H9 (cell line): Measurements from ENCODE around the gene ATG4B. TPM values are rescaled to one million over a fixed set of nuclear protein-coding genes. Genes with fewer than 3 reads are reported as not detected.

Experiments
- DNase-seq: peaks from one replicate; pipeline ENCODE4 v3.0.0-alpha.2; 2017
- H2AFZ ChIP-seq: one replicate; pipeline ENCODE4 v1.6.1; 2013; ENCODE audit warnings: mild to moderate bottlenecking, low read length, control low read depth, moderate library complexity
- H2AK5ac ChIP-seq: 2 replicates; pipeline ENCODE4 v1.6.1; 2013; ENCODE audit warnings: low read length, control low read depth, mixed read lengths; ENCODE audit not compliant: insufficient read length
- H2BK120ac ChIP-seq: one replicate; pipeline ENCODE4 v1.6.1; 2013; ENCODE audit warnings: low read depth, mild to moderate bottlenecking, low read length, control low read depth, inconsistent platforms; ENCODE audit not compliant: poor library complexity, severe bottlenecking
- H2BK12ac ChIP-seq: 2 replicates; pipeline ENCODE4 v1.6.1; 2013; ENCODE audit warnings: low read length, control low read depth, mixed read lengths, low read depth; ENCODE audit not compliant: insufficient read length
- H2BK15ac ChIP-seq: 2 replicates; pipeline ENCODE4 v1.6.1; 2013; ENCODE audit warnings: low read depth, low read length, control low read depth
- H2BK20ac ChIP-seq: one replicate; pipeline ENCODE4 v1.6.1; 2013; ENCODE audit warnings: low read depth, mild to moderate bottlenecking, low read length, control low read depth, inconsistent platforms; ENCODE audit not compliant: poor library complexity, severe bottlenecking
- H2BK5ac ChIP-seq: 2 replicates; pipeline ENCODE4 v1.6.1; 2013; ENCODE audit warnings: low read length, control low read depth, mixed read lengths; ENCODE audit not compliant: insufficient read length
- H3K14ac ChIP-seq: 2 replicates; pipeline ENCODE4 v1.6.1; 2013; ENCODE audit warnings: low read length, control low read depth; ENCODE audit not compliant: insufficient read depth
- H3K18ac ChIP-seq: 2 replicates; pipeline ENCODE4 v1.6.1; 2013; ENCODE audit warnings: low read depth, mild to moderate bottlenecking, mixed read lengths, low read length, control low read depth; ENCODE audit not compliant: insufficient read length
- H3K23ac ChIP-seq: 2 replicates; pipeline ENCODE4 v1.6.1; 2013; ENCODE audit warnings: low read length, control low read depth, mixed read lengths, low read depth; ENCODE audit not compliant: insufficient read length
- H3K23me2 ChIP-seq: 2 replicates; pipeline ENCODE4 v1.6.1; 2013; ENCODE audit warnings: low read depth, mild to moderate bottlenecking, mixed read lengths, low read length, control low read depth; ENCODE audit not compliant: insufficient read length, poor library complexity, severe bottlenecking
- H3K27ac ChIP-seq: 2 replicates; pipeline ENCODE4 v1.5.1; 2013; ENCODE audit warnings: low read length, control low read depth, mixed read lengths, low read depth; ENCODE audit not compliant: insufficient read length
- H3K27me3 ChIP-seq: 2 replicates; pipeline ENCODE4 v1.6.1; 2013; ENCODE audit warnings: low read length, control low read depth, inconsistent platforms; ENCODE audit not compliant: insufficient read depth
- H3K4ac ChIP-seq: 2 replicates; pipeline ENCODE4 v1.6.1; 2013; ENCODE audit warnings: low read depth, mild to moderate bottlenecking, control low read depth, inconsistent platforms, low read length, moderate library complexity
- H3K4me1 ChIP-seq: 2 replicates; pipeline ENCODE4 v1.6.1; 2013; ENCODE audit warnings: low read length, control low read depth, inconsistent platforms; ENCODE audit not compliant: insufficient read depth
- H3K4me2 ChIP-seq: 2 replicates; pipeline ENCODE4 v1.6.1; 2013; ENCODE audit warnings: low read length, control low read depth, mixed read lengths; ENCODE audit not compliant: insufficient read length, insufficient read depth
- H3K56ac ChIP-seq: 2 replicates; pipeline ENCODE4 v1.6.1; 2013; ENCODE audit warnings: low read depth, mild to moderate bottlenecking, mixed read lengths, low read length, control low read depth; ENCODE audit not compliant: insufficient read length
- H3K79me1 ChIP-seq: 2 replicates; pipeline ENCODE4 v1.6.1; 2013; ENCODE audit warnings: low read depth, mild to moderate bottlenecking, moderate library complexity, low read length, control low read depth, inconsistent platforms; ENCODE audit not compliant: insufficient read depth, poor library complexity, severe bottlenecking
- H3K79me2 ChIP-seq: 2 replicates; pipeline ENCODE4 v1.6.1; 2013; ENCODE audit warnings: low read length, control low read depth, inconsistent platforms; ENCODE audit not compliant: insufficient read depth
- H3K9ac ChIP-seq: 2 replicates; pipeline ENCODE4 v1.6.1; 2013; ENCODE audit warnings: low read length, control low read depth, mixed read lengths; ENCODE audit not compliant: insufficient read length; ENCODE audit errors: extremely low read depth
- H3K9me3 ChIP-seq: one replicate; pipeline ENCODE4 v1.6.1; 2013; ENCODE audit warnings: low read depth, low read length, inconsistent platforms; ENCODE audit not compliant: control insufficient read depth
- H3T11ph ChIP-seq: one replicate; pipeline ENCODE4 v1.6.1; 2013; ENCODE audit warnings: mild to moderate bottlenecking, low read length, control low read depth, inconsistent platforms
- H4K20me1 ChIP-seq: one replicate; pipeline ENCODE4 v1.6.1; 2013; ENCODE audit not compliant: control insufficient read depth, insufficient read length, insufficient read depth
- H4K5ac ChIP-seq: 2 replicates; pipeline ENCODE4 v1.6.1; 2013; ENCODE audit warnings: low read depth, mild to moderate bottlenecking, mixed read lengths, low read length, control low read depth; ENCODE audit not compliant: insufficient read length
- H4K8ac ChIP-seq: replicated peaks from 2 replicates; pipeline ENCODE4 v1.6.1; 2013; ENCODE audit warnings: low read length, control low read depth, mixed read lengths, low read depth; ENCODE audit not compliant: insufficient read length
- H4K91ac ChIP-seq: 2 replicates; pipeline ENCODE4 v1.6.1; 2013; ENCODE audit warnings: low read depth, mild to moderate bottlenecking, moderate library complexity, mixed read lengths, low read length, control low read depth; ENCODE audit not compliant: insufficient read length
- H3K27ac Mint-ChIP-seq, 3 experiments: 2 replicates in 2 of 3; 3 replicates in 1 of 3; pipeline ENCODE4 v1.8.0; 2020 to 2021; ENCODE audit warnings: mixed read lengths in 3 of 3, mild to moderate bottlenecking in 1 of 3, moderate library complexity in 1 of 3
- H3K27me3 Mint-ChIP-seq: 2 replicates; pipeline ENCODE4 v1.8.0; 2021; ENCODE audit warnings: low read depth, mild to moderate bottlenecking, moderate library complexity, mixed read lengths
- H3K36me3 Mint-ChIP-seq, 3 experiments: 2 replicates in 2 of 3; 3 replicates in 1 of 3; pipeline ENCODE4 v1.8.0; 2020 to 2021; ENCODE audit warnings: low read depth in 3 of 3, mixed read lengths in 3 of 3; ENCODE audit not compliant: insufficient read depth in 1 of 3
- H3K4me1 Mint-ChIP-seq, 2 experiments: 2 replicates each; pipeline ENCODE4 v1.8.0; 2020; ENCODE audit warnings: mixed read lengths in 2 of 2
- H3K4me3 Mint-ChIP-seq, 2 experiments: 2 replicates in 1 of 2; 3 replicates in 1 of 2; pipeline ENCODE4 v1.8.0; 2020 to 2021; ENCODE audit warnings: mild to moderate bottlenecking in 2 of 2, mixed read lengths in 2 of 2, moderate library complexity in 1 of 2
- H3K9me3 Mint-ChIP-seq, 2 experiments: 2 replicates in 1 of 2; 3 replicates in 1 of 2; pipeline ENCODE4 v1.8.0; 2020; ENCODE audit warnings: mild to moderate bottlenecking in 2 of 2, mixed read lengths in 2 of 2, moderate library complexity in 1 of 2
- WGBS: extraction: QIAGEN DNeasy Blood & Tissue Kit; methylation state at CpG from one replicate; pipeline ENCODE4 v1.1.7; 2013; ENCODE audit warnings: missing lambda C conversion rate, low lambda C conversion rate, mixed read lengths; ENCODE audit not compliant: insufficient read length; ENCODE audit errors: extremely low coverage; 5-methylcytosine and 5-hydroxymethylcytosine counted together
- total RNA-seq: library from RNA; stranded (reverse); gene quantifications from 2 replicates; pipeline ENCODE4 v1.2.1, GENCODE V29; 2021
- TF ChIP-seq, protein P1 (sequence below): fragments of 200-600 bp; sonication (generic); conservative IDR thresholded peaks from 3 replicates; pipeline ENCODE4 v1.8.0; 2021; ENCODE audit warnings: antibody characterized with exemption, mild to moderate bottlenecking

Gene ATG4B
- total RNA-seq, 1 experiment from 2014 or later = 105 TPM

DNA sequence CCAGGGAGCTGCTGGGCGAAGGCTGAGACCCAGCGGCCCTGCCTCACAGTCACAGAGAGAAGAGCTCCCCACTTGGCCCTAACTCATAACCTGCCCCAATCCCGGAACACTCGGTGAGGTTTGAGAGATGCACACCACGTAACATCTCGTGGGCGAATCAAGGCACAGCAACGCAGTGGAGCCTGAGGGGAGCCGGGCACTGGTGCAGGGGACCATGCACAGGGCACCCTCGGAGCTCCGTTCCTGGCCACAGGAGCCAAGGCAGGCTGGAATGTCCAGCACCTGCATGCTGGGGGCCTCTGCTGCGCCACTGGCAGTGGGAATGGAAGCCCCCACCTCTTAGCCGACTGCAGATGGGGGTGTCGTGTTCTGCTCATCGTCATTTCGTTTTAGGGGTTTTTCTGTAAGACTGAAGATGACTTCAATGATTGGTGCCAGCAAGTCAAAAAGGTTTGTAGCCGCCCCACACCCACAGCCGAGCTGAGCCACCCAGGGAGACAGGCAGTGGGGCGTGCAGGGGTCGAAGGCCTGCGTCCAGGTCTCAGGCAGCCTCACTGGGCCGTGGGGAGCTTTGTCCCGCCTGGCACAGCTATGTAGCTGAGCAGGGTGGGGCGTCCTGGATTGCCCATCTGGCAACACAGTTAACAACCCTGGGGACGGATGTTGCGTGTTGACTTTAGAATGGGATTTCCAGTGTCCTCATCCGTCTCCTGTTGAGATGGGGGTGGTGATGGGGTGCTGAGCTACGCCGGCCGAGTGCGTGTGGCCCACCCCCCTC is 33.0 kb downstream of the ATG4B start:
- Mint-ChIP-seq H3K4me1 (peaks cover 0 to 2% of the 10 kb centered on the region in 2 experiments; a peak in 2 of 4 replicates), H3K27me3 (no peaks in the 10 kb centered on the region), H3K9me3 (no peaks in the 10 kb centered on the region), H3K27ac (no peak overlapping the region; a peak in 3 of 7 replicates), H3K36me3 (peaks cover 10 to 75% (median 61%) of the 10 kb centered on the region in 3 experiments; a peak in 6 of 7 replicates), H3K4me3 (no peak overlapping the region)
- Histone ChIP-seq H4K91ac (no peak overlapping the region), H3K4ac (no peak overlapping the region), H3K79me1 (no peaks in the 10 kb centered on the region), H2BK120ac (no peak overlapping the region), H3K4me2 (no peak overlapping the region), H4K20me1 (no peaks in the 10 kb centered on the region), H4K5ac (no peak overlapping the region), H2AFZ (no peak overlapping the region), H2AK5ac (no peak overlapping the region), H2BK5ac (no peak overlapping the region), H3K9ac (no peak overlapping the region), H3K18ac (no peak overlapping the region), H2BK12ac (no peak overlapping the region), H3K56ac (no peak overlapping the region), H3T11ph (no peak overlapping the region), H3K23me2 (no peaks in the 10 kb centered on the region), H3K9me3 (no peaks in the 10 kb centered on the region), H3K27me3 (no peaks in the 10 kb centered on the region), H3K79me2 (no peaks in the 10 kb centered on the region), H3K27ac (no peak overlapping the region), H3K4me1 (no peaks in the 10 kb centered on the region), H3K14ac (no peak overlapping the region), H2BK20ac (no peak overlapping the region), H3K23ac (no peak overlapping the region), H2BK15ac (no peak overlapping the region), H4K8ac (no peak overlapping the region)
- TF ChIP-seq, protein P1, sequence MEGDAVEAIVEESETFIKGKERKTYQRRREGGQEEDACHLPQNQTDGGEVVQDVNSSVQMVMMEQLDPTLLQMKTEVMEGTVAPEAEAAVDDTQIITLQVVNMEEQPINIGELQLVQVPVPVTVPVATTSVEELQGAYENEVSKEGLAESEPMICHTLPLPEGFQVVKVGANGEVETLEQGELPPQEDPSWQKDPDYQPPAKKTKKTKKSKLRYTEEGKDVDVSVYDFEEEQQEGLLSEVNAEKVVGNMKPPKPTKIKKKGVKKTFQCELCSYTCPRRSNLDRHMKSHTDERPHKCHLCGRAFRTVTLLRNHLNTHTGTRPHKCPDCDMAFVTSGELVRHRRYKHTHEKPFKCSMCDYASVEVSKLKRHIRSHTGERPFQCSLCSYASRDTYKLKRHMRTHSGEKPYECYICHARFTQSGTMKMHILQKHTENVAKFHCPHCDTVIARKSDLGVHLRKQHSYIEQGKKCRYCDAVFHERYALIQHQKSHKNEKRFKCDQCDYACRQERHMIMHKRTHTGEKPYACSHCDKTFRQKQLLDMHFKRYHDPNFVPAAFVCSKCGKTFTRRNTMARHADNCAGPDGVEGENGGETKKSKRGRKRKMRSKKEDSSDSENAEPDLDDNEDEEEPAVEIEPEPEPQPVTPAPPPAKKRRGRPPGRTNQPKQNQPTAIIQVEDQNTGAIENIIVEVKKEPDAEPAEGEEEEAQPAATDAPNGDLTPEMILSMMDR = no peak
- WGBS = no CpG with 5 or more reads among the region's 31 CpGs
- no peak for DNase-seq
